Panc1 (cell line): Measurements from ENCODE around the gene SIRPB2. TPM values are rescaled to one million over a fixed set of nuclear protein-coding genes. Genes with fewer than 3 reads are reported as not detected.

Source experiments
- ATAC-seq: fragments of 200-7000 bp; cut with Tn5 transposase; 2 replicates; pipeline ENCODE4 v1.9.1; 2020; ENCODE audit warnings: mild to moderate bottlenecking, moderate library complexity
- BruUV-seq: library from RNA; stranded (reverse); fragments of 400-500 nt; replicated peaks from 2 replicates; lab custom pipeline; 2021; lab: Mats Ljungman, UMichigan
- CTCF ChIA-PET: fragments of 300-600 bp; sonication (Branson Sonifier 250); formaldehyde crosslinking; loops from one replicate; lab custom pipeline; 2022; ENCODE audit warnings: antibody characterized with exemption; lab: Charles Lee
- POLR2A ChIA-PET: fragments of 300-600 bp; sonication (Branson Sonifier 250); formaldehyde crosslinking; loops from one replicate; lab custom pipeline; 2022; ENCODE audit warnings: antibody characterized with exemption; lab: Charles Lee
- DNase-seq: peaks from one replicate; pipeline ENCODE4 v3.0.0-alpha.2; 2010; ENCODE audit warnings: low read depth, low spot score
- H3K27ac ChIP-seq: 2 replicates; pipeline ENCODE4 v1.5.1; 2011; ENCODE audit warnings: mild to moderate bottlenecking, low read length, inconsistent platforms
- H3K27me3 ChIP-seq: fragments of 200-500 bp; sonication (Bioruptor generic); 2 replicates; pipeline ENCODE4 v1.6.0; 2014; ENCODE audit warnings: low read length, inconsistent platforms; ENCODE audit not compliant: control insufficient read depth, insufficient read depth
- H3K36me3 ChIP-seq: fragments of 200-500 bp; sonication (Bioruptor generic); 2 replicates; pipeline ENCODE4 v1.5.1; 2014; ENCODE audit warnings: inconsistent platforms, mild to moderate bottlenecking, low read length, moderate library complexity; ENCODE audit not compliant: control insufficient read depth, insufficient read depth
- H3K4me1 ChIP-seq: 2 replicates; pipeline ENCODE4 v1.5.1; 2011; ENCODE audit warnings: inconsistent platforms, mild to moderate bottlenecking, low read length, moderate library complexity; ENCODE audit not compliant: control insufficient read depth, insufficient read depth
- H3K4me3 ChIP-seq, 2 experiments: 2 replicates each; pipeline ENCODE4 v1.5.1; 2011 to 2012; ENCODE audit warnings: low read depth in 2 of 2, low read length in 2 of 2, mild to moderate bottlenecking in 2 of 2, inconsistent platforms in 1 of 2, moderate library complexity in 1 of 2
- H3K9me3 ChIP-seq: fragments of 200-500 bp; sonication (Bioruptor generic); 2 replicates; pipeline ENCODE4 v1.5.1; 2014; ENCODE audit warnings: low read depth, mild to moderate bottlenecking, inconsistent platforms, low read length, moderate library complexity; ENCODE audit not compliant: control insufficient read depth, insufficient read depth
- POLR2AphosphoS5 ChIP-seq: IDR thresholded peaks from 2 replicates; pipeline ENCODE4 v1.6.1; 2012; ENCODE audit warnings: mild to moderate bottlenecking, low read depth, low read length, moderate library complexity
- SIN3A ChIP-seq: IDR thresholded peaks from 2 replicates; pipeline ENCODE4 v1.6.1; 2012; ENCODE audit warnings: low read depth, mild to moderate bottlenecking, low read length, moderate library complexity, borderline replicate concordance; ENCODE audit not compliant: insufficient read depth
- TCF7L2 ChIP-seq: IDR thresholded peaks from 2 replicates; pipeline ENCODE4 v1.6.1; 2011; ENCODE audit warnings: mild to moderate bottlenecking, low read depth, low read length, inconsistent platforms
- in situ Hi-C: cut with HindIII; loops from 2 replicates; pipeline ENCODE4 v1.10.0; 2016; ENCODE audit warnings: low sequenced_read_pairs, low pct_unique_long_range_greater_than_20kb
- intact Hi-C: fragments of 100-400 bp; cut with micrococcal nuclease; formaldehyde crosslinking; loops from one replicate; pipeline ENCODE4 v1.10.0; 2022; ENCODE audit not compliant: unreplicated experiment
- total RNA-seq: library from RNA; stranded (reverse); gene quantifications from one replicate; pipeline ENCODE4 v1.2.1, GENCODE V29; 2021; ENCODE audit not compliant: unreplicated experiment
- TF ChIP-seq, protein P1 (sequence below), 2 experiments: IDR thresholded peaks; 2 replicates each; pipeline ENCODE4 v1.6.1; 2011 to 2012; ENCODE audit warnings: low read depth in 2 of 2, control low read depth in 1 of 2, low read length in 1 of 2, mild to moderate bottlenecking in 1 of 2, moderate library complexity in 1 of 2; ENCODE audit not compliant: insufficient read depth in 1 of 2
- TF ChIP-seq, protein P2 (sequence below): fragments of 450-650 bp; IDR thresholded peaks from 2 replicates; pipeline ENCODE4 v1.5.1; 2017; ENCODE audit warnings: mild to moderate bottlenecking

The SIRPB2 gene
- total RNA-seq, 1 experiment from 2014 or later: not detected

DNA sequence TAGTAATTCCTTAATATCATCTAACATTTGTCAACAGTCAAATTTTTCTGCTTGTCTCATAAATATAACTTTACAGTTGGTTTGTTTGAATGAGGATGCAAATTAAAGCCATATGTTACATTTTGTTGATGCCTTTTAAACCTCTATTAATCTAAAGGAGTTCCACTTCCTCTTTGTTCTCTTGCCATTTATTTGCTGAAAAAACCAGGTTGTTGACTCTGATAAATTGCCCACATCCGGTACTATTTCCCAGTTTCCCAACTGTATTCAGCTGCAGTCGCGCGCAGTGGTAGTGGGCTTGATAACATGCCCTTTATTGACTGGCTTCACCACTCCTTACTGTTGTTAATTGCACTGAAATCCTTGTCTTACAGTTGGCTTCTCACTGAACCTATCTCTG lies 32.8 kb upstream of the SIRPB2 start:
- Histone ChIP-seq H3K4me3 (no peak overlapping the region), H3K4me1 (no peaks in the 10 kb centered on the region), H3K27ac (no peak overlapping the region), H3K9me3 (no peaks in the 10 kb centered on the region), H3K36me3 (no peaks in the 10 kb centered on the region), H3K27me3 (peaks cover 5% of the 10 kb centered on the region; the same call in 1 of the 2 replicates)
- no peak for ATAC-seq
- BruUV-seq: no TSS peak
- ChIA-PET CTCF (no interaction called here), POLR2A (interaction anchor here (0.7 kb wide), 1 partner anchor 150 kb away, joined by 13 read pairs; no protein-coding TSS in a partner anchor)
- no peak for TF ChIP-seq POLR2AphosphoS5
- TF ChIP-seq, protein P1, sequence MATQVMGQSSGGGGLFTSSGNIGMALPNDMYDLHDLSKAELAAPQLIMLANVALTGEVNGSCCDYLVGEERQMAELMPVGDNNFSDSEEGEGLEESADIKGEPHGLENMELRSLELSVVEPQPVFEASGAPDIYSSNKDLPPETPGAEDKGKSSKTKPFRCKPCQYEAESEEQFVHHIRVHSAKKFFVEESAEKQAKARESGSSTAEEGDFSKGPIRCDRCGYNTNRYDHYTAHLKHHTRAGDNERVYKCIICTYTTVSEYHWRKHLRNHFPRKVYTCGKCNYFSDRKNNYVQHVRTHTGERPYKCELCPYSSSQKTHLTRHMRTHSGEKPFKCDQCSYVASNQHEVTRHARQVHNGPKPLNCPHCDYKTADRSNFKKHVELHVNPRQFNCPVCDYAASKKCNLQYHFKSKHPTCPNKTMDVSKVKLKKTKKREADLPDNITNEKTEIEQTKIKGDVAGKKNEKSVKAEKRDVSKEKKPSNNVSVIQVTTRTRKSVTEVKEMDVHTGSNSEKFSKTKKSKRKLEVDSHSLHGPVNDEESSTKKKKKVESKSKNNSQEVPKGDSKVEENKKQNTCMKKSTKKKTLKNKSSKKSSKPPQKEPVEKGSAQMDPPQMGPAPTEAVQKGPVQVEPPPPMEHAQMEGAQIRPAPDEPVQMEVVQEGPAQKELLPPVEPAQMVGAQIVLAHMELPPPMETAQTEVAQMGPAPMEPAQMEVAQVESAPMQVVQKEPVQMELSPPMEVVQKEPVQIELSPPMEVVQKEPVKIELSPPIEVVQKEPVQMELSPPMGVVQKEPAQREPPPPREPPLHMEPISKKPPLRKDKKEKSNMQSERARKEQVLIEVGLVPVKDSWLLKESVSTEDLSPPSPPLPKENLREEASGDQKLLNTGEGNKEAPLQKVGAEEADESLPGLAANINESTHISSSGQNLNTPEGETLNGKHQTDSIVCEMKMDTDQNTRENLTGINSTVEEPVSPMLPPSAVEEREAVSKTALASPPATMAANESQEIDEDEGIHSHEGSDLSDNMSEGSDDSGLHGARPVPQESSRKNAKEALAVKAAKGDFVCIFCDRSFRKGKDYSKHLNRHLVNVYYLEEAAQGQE (IDR thresholded peaks at IDR 0.05; ENCODE audit: insufficient read depth in 1 of 2, low read depth in 2 of 2, low read length in 1 of 2): no peak
- no peak for TF ChIP-seq SIN3A
- TF ChIP-seq, protein P2, sequence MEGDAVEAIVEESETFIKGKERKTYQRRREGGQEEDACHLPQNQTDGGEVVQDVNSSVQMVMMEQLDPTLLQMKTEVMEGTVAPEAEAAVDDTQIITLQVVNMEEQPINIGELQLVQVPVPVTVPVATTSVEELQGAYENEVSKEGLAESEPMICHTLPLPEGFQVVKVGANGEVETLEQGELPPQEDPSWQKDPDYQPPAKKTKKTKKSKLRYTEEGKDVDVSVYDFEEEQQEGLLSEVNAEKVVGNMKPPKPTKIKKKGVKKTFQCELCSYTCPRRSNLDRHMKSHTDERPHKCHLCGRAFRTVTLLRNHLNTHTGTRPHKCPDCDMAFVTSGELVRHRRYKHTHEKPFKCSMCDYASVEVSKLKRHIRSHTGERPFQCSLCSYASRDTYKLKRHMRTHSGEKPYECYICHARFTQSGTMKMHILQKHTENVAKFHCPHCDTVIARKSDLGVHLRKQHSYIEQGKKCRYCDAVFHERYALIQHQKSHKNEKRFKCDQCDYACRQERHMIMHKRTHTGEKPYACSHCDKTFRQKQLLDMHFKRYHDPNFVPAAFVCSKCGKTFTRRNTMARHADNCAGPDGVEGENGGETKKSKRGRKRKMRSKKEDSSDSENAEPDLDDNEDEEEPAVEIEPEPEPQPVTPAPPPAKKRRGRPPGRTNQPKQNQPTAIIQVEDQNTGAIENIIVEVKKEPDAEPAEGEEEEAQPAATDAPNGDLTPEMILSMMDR: no peak
- TF ChIP-seq TCF7L2: no peak
- no peak for DNase-seq
- in situ Hi-C loops: no loop called here
- intact Hi-C loops: no loop called here

DNA sequence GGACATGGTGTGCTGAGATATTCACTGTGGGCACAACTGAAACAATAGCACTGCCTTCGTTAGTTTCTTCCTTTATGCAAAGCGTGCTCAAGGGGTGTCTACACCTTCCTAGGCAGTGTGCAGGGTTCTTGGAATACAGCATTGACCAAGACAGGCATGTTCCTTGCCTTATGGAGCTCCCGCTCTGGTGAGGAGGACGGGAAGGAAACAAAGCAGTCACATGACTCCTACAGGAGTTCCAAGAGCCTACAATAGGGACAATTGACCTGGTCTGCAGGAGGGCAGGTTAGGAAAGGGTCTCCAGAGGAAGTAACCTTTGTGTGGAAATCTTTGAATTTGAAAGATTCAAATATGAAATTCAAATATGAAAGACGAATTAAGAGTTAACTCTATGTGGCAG lies 25.8 kb upstream of the SIRPB2 start:
- no peak for DNase-seq
- Histone ChIP-seq H3K27me3 (peaks cover 4% of the 10 kb centered on the region; the same call in 1 of the 2 replicates), H3K9me3 (no peaks in the 10 kb centered on the region), H3K36me3 (no peaks in the 10 kb centered on the region), H3K4me3 (no peak overlapping the region), H3K4me1 (no peaks in the 10 kb centered on the region), H3K27ac (no peak overlapping the region)
- in situ Hi-C loops (no loop called here), intact Hi-C loops (loop anchor here (10.0 kb wide), 1 partner anchor 258 kb away; no protein-coding TSS in a partner anchor)
- TF ChIP-seq POLR2AphosphoS5 (no peak), SIN3A (no peak), TCF7L2 (no peak)
- TF ChIP-seq, protein P2: no peak
- TF ChIP-seq, protein P1 (IDR thresholded peaks at IDR 0.05; ENCODE audit: insufficient read depth in 1 of 2, low read depth in 2 of 2, low read length in 1 of 2): no peak
- no peak for ATAC-seq
- ChIA-PET CTCF (no interaction called here), POLR2A (no interaction called here)
- BruUV-seq: no TSS peak
